GM15510 (cell line): ENCODE measurements around the gene LANCL3.
"Not testable (repeated sequence)": the region's sequence is repeated elsewhere in the genome, so short reads cannot be mapped to it uniquely, and the experiment has no call there.

Experiments
- POLR2A ChIP-seq: IDR thresholded peaks from 3 replicates; pipeline ENCODE4 v1.6.1; 2011; ENCODE audit warnings: borderline replicate concordance; ENCODE audit not compliant: insufficient read length; ENCODE audit errors: extremely low read depth

The LANCL3 gene

GRCh38 chrX:37571426-37572107 lies at the start of gene LANCL3:
TSS of gene LANCL3 (plus strand) at chrX:37571661. CDS start at chrX:37571871, 210 bp downstream.
- not testable (repeated sequence) for TF ChIP-seq POLR2A

GRCh38 chrX:37541991-37542390 lies 29.5 kb upstream of the LANCL3 start:
- TF ChIP-seq POLR2A, result no peak

- no peak for TF ChIP-seq POLR2A
These were observed 28.7 kb upstream of the LANCL3 start for GRCh38 chrX:37542791-37543190.

- no peak for TF ChIP-seq POLR2A
These were observed 28.1 kb upstream of the LANCL3 start for GRCh38 chrX:37543324-37543723.

- TF ChIP-seq POLR2A, result no peak
These were observed 26.4 kb upstream of the LANCL3 start for GRCh38 chrX:37545066-37545465.

GRCh38 chrX:37553476-37553875 lies 18.0 kb upstream of the LANCL3 start:
- TF ChIP-seq POLR2A, result no peak

- TF ChIP-seq POLR2A, result no peak
These were observed 6.6 kb downstream of the LANCL3 start for GRCh38 chrX:37578045-37578444.

- TF ChIP-seq POLR2A, result no peak
These were observed 8.6 kb downstream of the LANCL3 start for GRCh38 chrX:37580080-37580479.

GRCh38 chrX:37590047-37590446 lies 18.6 kb downstream of the LANCL3 start:
- TF ChIP-seq POLR2A, result no peak

GRCh38 chrX:37594755-37595382 lies 23.4 kb downstream of the LANCL3 start:
- TF ChIP-seq POLR2A, result no peak

GRCh38 chrX:37599729-37600128 lies 28.3 kb downstream of the LANCL3 start:
- no peak for TF ChIP-seq POLR2A

- TF ChIP-seq POLR2A, result no peak
These were observed 32.5 kb downstream of the LANCL3 start for GRCh38 chrX:37603938-37604409.

- no peak for TF ChIP-seq POLR2A
These were observed 35.8 kb downstream of the LANCL3 start for GRCh38 chrX:37607243-37607642.

- no peak for TF ChIP-seq POLR2A
These were observed 36.7 kb downstream of the LANCL3 start for GRCh38 chrX:37608156-37608555.

- no peak for TF ChIP-seq POLR2A
These were observed 38.3 kb downstream of the LANCL3 start for GRCh38 chrX:37609727-37610126.

GRCh38 chrX:37613933-37614332 lies 42.5 kb downstream of the LANCL3 start:
- TF ChIP-seq POLR2A, result no peak
